HPDE6-E6E7 (cell line): ENCODE results near the gene CDH3.
"Not testable (repeated sequence)": the region's sequence is repeated elsewhere in the genome, so short reads cannot be mapped to it uniquely, and the experiment has no call there.

Source experiments
- DNase-seq: peaks from one replicate; pipeline ENCODE4 v3.0.0; 2011; ENCODE audit warnings: missing footprints; ENCODE audit errors: extremely low spot score

CDH3 gene

DNA sequence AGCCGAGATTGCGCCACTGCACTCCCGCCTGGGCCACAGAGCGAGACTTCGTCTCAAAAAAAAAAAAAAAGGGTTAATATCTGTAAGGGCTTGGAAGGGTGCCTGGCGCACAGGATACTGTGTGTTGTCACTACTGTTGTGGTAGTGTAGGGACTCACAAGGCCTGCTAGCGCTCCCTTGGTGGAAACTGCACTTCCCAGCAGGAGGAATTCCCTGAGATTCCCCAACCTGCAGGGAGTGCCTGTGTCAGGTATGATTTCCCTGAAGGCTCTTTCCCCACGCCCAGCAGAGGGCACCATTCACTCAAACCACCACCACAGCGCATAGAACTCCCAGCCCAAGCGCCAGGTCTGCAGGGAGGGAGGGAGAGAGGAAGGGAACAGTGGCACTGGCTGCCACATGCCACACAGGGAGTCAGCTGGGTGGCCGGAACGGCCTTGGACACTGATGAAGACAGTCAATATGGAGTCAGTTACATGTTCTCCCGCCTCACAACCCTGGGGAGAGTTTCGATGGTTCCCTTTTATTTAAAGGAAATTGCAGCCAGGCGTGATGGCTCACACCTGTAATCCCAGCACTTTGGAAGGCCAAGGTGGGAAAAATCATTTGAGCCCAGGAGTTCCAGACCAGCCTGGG is 59.2 kb downstream of the CDH3 start:
- peak; percentile 68 for DNase-seq

DNA sequence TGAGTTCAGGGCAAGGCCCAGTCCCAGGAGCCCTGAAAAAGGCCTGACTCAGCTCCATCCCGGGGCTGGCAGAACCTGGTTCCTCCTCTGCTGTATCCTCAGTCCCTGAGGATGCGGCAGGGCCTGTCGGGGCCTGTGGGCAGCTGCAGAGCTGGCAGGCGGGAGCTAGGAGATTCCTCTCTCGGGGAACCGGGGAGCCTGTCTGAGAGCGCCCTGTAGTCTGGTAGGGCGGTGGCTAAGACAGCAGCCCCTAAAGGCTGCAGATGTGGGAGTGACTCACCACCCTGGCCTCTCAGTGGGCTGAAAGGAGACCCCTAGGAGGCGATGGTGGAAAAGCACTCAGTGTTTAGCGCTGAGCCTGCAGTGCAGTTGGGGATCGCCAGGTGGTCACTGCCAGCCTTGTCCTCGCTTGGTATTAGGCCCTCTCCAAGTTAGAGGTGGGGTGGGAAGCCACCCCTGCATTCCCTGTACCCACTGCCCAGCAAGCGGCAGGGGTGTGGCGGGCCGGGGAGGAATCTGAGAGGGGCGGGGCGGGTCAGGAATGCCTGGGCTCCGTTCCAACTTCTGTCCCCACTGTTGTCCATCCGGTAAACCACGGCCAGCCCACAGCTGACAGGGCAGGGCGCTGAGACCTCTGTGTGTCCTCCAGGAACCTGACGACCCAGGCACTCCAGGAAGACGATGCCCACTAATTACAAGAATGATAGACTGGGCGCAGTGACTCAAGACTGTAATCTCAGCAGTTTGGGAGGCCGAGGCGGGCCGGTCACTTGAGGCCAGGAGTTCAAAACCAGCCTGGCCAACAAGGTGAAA is 62.4 kb downstream of the CDH3 start:
- DNase-seq: peak; percentile 100

DNA sequence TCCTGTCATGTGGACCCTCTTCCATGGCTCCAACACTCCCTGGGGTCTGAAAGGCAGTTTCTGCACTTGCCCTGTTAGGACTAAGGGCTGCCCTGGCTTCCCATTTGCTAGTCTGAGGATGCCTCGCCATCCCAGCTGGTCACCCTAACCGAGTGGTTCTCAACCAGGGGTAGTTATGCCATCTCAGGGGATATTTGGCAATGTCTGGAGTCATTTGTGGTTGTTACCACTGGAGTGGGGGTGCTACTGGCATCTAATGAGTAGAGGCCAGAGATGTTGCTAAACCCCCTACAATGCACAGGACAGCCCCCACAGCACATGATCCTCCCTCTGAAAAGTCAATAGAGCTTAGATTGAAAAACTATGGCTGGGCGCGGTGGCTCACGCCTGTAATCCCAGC is 65.1 kb downstream of the CDH3 start:
- DNase-seq: no peak

DNA sequence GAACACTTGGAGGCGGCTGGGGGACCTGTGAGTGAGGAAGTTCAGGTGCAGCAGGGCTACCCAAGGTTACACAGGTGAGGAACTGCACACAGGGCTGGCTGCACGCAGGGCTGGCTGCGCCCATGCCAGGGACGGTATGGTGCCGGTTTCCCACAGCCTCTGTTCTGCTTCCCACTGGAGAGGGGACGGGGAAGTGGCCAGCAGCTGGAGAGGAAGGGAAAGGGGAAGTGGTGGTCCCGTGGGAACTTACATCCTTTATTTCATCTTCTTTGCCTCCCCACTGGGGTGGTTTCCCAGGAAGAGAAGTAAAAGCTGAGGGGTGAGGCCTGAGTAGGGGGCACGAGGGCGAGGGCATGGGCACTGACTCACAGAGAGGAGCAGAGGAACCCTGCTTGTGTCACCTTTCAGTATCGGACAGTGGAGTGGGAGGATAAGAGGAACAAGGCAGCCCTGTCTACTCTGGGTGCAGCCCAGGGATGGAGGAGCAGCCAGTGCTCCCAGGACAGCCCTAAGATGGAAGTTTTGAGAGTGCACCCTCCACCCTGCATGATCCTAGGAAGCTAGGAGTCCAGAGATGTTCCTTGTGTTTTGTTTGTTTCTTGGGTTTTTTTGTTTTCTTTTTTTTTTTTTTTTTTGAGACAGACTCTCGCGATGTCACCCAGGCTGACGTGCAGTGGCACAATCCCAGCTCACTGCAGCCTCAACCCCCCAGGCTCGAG is 66.5 kb downstream of the CDH3 start:
- DNase-seq: no peak

DNA sequence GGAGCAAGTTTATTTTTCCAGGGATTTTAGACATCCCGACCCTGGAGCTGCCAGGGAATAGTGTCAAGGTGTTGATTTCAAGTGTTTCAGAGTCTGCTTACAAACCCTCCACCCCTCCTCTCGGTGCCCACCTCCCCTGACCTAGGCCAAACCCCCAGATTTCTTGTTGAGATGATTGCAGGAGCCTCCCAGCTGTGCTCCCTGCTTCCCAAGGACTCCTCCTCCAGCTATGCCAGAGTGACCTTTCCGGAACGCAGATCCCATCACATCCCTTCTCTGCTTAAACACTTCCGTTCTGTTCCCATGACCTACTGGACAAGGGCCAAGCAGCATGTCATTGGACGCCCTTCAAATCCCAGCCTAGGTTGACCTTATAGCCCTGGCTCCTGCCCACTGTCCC is 68.3 kb downstream of the CDH3 start:
- no peak for DNase-seq

DNA sequence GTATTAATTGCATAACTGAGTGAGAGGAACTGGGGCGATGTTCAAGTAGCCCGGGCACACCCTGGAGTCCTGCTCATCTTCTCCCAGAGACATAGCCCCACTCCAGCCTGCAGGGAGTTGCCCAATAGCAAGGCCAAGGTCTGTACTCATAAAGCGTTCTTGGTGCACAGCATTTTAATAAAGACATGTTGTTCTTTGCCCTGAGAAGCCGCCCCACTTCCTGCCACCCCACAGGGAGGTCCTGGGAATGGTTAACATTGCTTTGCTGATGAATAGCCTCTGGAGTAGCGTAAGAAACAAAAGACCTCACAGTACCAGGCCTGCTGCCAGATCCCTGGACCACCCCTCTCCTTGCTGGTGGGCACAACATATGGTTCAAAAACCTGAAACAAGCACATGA is 70.4 kb downstream of the CDH3 start:
- DNase-seq: no peak

DNA sequence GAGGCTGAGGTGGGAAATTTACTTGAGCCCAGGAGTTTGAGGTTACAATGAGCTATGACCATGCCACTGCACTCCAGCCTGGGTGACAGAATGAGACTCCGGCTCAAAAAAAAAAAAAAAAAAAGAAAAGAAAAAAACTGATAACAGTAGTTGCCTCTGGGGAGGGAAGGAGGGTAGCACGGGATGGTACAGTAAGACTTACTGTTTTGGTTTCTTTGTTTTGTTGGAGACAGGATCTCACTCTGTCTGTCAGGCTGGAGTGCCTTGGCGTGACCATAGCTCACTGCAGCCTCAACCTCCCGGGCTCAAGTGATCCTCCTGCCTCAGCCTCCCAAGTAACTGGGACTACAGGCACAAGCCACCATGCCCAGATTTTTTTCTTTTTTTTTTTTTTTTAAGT is 71.4 kb downstream of the CDH3 start:
- DNase-seq: not testable (repeated sequence)

DNA sequence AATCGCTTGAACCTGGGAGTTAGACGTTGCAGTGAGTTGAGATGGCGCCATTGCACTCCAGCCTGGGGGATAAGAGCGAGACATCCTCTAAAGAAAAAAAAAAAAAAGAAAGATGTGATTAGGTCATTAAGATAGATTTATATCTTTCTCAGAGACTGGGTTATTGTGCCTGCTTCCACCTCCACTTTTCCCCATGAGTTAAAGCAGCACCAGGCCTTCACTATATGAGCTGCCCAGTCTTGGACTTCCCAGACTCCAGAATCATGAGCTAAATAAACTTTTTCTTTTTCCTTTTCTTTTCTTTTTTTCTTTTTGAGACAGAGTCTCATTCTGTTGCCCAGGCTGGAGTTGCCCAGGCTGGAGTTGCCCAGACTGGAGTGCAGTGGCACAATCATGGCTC is 72.6 kb downstream of the CDH3 start:
- DNase-seq: no peak

DNA sequence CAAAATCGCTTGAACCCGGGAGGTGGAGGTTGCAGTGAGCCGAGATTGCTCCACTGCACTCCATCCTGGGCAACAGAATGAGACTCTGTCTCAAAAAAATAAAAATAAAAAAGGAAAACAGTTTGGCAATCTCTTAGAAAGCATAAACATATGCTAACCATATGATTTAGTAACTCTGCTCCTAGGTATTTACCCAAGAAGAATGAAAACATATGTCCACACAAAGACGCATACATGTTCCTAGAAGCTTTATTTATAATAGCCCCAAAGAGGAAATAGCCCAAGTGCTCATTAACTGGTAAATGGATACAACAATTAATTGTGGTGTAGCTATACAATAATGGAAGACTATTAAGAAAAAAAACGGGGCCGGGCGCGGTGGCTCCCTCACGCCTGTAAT is 73.5 kb downstream of the CDH3 start:
- DNase-seq: no peak

DNA sequence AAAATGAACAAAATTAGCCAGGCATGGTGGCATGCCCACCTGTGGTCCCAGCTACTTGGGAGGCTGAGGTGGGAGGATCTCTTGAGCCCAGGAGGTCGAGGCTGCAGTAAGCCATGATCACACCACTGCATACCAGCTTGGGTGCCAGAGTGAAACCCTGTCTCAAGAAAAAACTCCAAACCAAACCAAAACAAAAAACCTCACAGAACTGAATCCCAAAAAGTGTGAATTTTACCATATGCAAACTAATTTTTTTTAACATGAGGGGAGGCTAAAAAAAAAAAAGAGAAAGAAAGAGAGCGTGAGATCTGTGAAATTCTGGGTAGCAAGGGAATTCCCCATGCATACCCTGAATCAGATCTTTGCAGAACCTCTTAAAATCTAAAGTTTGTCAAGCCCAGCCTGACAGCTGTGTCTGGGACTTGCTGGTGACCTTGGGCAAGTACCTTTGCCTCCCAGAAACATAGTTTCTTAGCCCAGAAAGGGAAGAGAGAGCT is 74.9 kb downstream of the CDH3 start:
- DNase-seq: no peak

DNA sequence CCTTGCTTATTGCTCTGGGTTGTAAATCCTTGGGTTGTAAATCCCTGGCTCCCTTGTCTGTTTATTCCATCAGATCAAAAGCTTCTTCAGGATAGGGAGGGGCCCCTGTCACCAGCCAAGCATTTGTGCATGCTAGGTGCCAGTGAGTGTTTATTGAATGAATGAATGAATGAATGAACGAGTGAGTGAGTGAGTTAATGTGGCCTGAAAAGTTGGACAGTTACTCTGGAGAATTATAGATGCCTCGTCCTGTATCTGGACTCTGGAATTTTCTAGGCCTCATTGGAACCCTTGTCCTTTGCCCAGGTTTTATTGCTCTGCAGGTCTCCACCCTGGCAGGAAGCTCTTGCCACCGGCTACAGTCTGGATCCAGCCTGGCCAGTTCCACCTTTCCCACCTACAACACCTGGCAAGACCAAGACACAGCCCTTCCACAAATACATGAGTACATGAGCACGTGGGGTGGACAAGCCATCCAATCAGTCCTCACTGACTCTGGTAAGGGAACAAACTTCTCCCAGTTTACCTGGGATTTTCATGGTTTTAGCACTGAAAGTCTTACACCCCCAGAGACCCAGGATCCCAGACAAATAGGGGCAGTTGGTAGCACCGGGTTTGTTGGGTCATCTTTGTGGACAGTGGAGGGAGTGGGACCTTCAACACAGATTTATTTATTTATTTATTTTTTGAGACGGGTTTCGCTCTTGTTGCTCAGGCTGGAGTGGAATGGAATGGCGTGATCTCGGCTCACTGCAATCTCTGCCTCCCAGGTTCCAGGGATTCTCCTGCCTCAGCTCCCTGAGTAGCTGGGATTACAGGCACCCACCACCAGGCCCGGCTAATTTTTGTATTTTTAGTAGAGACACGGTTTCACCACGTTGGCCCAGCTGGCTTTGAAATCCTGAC is 77.3 kb downstream of the CDH3 start:
- DNase-seq: no peak

DNA sequence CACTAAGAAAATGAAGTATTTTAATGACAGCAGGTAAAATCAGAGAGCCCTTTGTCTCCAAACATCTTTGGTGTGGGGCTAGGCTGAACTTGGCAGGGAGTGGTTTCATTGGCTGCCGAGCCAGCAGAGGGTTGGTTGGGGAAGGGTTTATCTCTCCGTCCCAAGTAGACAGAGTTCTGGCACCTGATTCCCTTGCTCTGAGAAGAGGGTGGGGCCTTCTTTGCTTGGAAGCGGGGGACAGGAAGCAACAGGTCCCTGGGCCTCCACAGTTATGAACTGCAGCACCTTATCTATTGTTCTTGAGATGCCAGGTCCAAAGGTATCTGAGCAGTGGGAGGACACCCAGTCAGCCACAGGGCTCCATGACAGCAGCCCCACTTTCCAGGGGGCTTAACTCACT is 79.7 kb downstream of the CDH3 start:
- DNase-seq: no peak

DNA sequence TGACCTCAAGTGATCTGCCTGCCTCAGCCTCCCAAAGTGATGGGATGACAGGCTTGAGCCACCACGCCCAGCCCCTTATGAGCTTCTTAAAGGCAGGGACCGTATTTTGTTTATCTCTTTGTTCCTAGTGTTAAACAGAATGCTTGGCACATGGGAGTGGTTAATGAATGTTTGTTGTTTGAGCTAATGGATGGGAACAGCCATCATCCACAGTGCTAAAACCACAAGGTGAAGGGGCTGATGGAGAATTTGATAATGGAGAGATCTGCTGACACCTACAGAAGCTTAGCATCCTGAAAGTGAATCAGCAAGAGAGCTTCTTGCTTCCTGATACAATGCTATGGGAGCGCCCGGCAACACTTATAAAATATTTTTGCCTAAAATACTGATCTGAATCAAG is 83.4 kb downstream of the CDH3 start:
- no peak for DNase-seq

DNA sequence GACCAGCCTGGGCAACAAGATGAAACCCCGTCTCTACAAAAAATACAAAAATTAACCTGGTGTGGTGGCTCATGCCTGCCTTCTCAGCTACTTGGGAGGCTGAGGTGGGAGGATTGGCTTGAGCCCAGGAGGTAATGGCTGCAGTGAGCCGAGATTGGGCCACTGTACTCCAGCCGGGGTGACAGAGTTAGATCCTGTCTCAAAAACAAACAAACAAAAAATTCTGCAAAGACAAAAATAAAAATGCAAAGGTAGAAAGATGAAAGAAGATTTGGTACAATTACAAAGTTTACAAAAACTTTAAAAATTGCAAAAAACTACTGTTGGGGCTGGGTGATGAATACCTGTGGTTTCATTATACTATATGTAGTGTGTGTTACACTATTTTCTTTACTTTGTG is 86.5 kb downstream of the CDH3 start:
- DNase-seq: no peak

DNA sequence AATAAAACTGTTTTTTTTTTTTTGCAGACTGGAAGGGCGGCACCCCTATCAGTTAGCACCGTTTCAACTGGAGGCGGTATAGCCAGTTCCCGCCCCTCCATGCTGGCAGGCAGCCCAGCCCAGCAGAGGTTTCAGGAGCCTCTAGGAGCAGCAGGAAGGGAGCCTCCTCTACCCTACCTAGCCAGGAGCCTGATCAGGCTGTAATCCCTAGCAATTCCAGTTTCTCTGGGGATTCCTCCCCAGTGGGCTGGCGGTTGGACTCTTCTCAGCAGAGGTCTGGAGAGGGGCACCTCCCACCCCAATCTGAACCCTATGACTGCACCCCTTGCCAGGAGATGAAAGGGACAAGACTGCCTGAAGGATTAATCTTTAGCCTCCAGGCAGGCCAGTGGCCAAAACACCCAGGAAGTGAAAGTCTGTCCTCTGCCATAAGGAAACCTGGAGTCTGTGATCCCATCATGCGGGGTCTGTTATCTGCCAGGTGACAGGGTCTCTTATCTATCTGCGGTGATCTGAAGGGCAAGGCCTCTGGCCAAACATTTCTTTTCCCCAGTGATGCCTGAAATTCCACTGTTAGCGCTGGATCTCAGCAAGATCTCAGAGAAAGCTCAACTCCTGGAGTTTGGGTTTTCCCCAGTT is 87.1 kb downstream of the CDH3 start:
- DNase-seq: peak; percentile 85

DNA sequence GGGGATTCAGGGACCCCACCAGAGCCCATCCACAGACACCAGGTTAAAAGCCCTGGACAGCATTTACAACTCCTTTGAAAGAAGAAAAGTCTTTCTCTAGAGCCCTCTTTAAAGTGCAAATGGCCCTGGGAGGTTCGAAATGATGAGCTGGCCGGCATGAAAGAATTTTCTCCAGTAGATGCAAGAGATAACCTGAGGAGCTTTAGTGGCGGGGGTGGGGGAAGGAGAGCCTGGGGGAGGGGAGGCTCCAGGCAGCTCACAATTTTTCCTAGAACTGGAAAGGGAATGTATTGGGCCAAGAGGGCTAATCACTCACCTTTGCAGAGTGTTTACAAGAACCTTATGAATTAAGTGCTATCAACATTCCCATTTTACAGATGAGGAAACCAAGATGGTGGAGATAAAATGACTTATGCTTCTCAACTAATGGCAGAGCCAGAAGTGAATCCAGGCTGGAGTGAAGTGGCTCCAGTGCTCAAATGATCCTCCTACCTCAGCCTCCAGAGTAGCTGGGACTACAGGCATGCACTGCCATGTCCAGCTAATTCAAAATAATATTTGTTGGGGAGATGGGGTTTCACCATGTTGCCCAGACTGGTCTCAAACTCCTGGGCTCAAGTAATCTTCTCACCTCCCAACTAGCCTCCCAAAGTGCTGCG is 87.8 kb downstream of the CDH3 start:
- no peak for DNase-seq

DNA sequence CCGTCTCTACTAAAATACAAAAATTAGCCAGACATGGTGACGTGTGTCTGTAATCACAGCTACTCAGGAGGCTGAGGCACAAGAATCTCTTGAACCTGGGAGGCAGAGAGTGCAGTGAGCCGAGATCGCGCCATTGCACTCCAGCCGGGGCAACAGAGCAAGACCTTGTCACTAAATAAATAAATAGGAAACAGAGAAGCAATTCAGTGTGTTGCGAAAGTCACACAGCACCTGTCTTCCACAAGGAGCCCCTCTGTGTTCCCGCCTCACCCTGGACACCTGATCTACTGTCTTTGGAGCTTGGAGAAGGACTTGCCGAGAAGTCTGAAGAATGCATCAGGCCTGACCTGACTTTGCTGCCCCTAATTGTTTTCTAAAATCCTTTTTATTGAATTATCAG is 88.5 kb downstream of the CDH3 start:
- no peak for DNase-seq

DNA sequence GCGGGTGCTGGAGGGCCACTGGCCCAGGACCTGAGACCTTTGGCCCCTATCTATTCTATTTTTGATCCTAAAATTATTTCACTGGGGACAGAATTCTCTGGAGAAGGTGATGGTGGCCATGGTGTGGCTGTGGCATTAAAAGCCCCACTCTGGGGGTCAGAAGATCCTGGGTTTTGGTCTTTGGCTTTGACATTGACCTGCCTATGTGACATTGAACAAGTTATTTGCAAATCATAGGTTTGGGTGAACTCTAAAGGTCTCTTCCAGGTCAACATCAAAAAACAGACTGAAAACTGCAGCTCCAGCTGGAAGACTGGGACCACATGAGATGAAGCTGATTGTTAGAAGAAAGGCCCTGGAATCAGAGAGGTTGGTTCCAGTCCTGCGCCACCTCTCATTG is 89.7 kb downstream of the CDH3 start:
- DNase-seq: no peak

DNA sequence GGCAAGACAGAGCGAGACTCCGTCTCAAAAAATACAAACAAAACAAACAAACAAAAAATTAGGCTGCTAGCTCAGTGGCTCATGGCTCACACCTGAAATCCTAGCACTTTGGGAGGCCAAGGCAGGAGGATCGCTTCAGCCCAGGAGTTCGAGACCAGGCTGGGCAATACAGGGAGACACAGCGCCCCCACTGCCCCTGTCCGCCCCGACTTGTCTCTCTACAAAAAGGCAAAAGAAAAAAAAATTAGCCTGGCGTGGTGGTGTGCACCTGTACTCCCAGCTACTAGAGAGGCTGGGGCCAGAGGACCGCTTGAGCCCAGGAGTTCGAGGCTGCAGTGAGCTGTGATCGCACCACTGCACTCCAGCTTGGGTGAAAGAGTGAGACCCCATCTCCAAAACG is 91.5 kb downstream of the CDH3 start:
- DNase-seq: no peak

DNA sequence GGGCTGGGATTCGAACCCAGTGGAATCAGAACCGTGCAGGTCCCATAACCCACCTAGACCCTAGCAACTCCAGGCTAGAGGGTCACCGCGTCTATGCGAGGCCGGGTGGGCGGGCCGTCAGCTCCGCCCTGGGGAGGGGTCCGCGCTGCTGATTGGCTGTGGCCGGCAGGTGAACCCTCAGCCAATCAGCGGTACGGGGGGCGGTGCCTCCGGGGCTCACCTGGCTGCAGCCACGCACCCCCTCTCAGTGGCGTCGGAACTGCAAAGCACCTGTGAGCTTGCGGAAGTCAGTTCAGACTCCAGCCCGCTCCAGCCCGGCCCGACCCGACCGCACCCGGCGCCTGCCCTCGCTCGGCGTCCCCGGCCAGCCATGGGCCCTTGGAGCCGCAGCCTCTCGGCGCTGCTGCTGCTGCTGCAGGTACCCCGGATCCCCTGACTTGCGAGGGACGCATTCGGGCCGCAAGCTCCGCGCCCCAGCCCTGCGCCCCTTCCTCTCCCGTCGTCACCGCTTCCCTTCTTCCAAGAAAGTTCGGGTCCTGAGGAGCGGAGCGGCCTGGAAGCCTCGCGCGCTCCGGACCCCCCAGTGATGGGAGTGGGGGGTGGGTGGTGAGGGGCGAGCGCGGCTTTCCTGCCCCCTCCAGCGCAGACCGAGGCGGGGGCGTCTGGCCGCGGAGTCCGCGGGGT is 92.1 kb downstream of the CDH3 start, which contains the start of gene CDH1:
TSS of gene CDH1 (plus strand) at position 247 of the 684 bp plus-strand sequence. CDS start at position 371, 124 bp downstream.
- DNase-seq: peak; percentile 100
